ENCODE measurements around the gene KIF21B. TPM values are rescaled to one million over a fixed set of nuclear protein-coding genes. Genes with fewer than 3 reads are reported as not detected.
"Not testable (repeated sequence)": the region's sequence is repeated elsewhere in the genome, so short reads cannot be mapped to it uniquely, and the experiment has no call there.

Gene KIF21B
- total RNA-seq, 4 donors from 2014 or later = 1.2 to 1.9 (median 1.6) TPM

GRCh38 chr1:200966934-200967333 lies 56.6 kb downstream of the KIF21B start:
- H3K9me3 ChIP-seq = no peaks in the 10 kb centered on the region
- 100% methylated on average over 1 to 2 of the region's 2 CpGs for WGBS, 2 donors (ENCODE audit: low coverage in 1 of 2)
- no peak for ATAC-seq
- H3K36me3 ChIP-seq = no peaks in the 10 kb centered on the region
- no peak overlapping the region for H3K4me3 ChIP-seq
- peaks cover 0 to 4% (median 2%) of the 10 kb centered on the region in 3 donors for H3K4me1 ChIP-seq
- peaks cover 2% of the 10 kb centered on the region for H3K27me3 ChIP-seq
- TF ChIP-seq EP300 (IDR thresholded peaks at IDR 0.05) (no peak), POLR2AphosphoS5 (IDR thresholded peaks at IDR 0.05) (no peak), CTCF (IDR thresholded peaks at IDR 0.05) (no peak), POLR2A (IDR thresholded peaks at IDR 0.05) (no peak)
- H3K27ac ChIP-seq = no peak overlapping the region

- TF ChIP-seq POLR2A (IDR thresholded peaks at IDR 0.05) = no peak
- no peak for TF ChIP-seq POLR2AphosphoS5 (IDR thresholded peaks at IDR 0.05)
- no peak for TF ChIP-seq CTCF (IDR thresholded peaks at IDR 0.05)
- no peak for TF ChIP-seq EP300 (IDR thresholded peaks at IDR 0.05)
- 33 to 65% methylated on average over 1 to 2 of the region's 6 CpGs for whole genome bisulfite sequencing, 2 donors (ENCODE audit: low coverage in 1 of 2)
- ATAC-seq = no peak
- Histone ChIP-seq H3K27ac (no peak overlapping the region), H3K4me3 (no peak overlapping the region), H3K4me1 (no peaks in the 10 kb centered on the region), H3K36me3 (no peaks in the 10 kb centered on the region), H3K9me3 (no peaks in the 10 kb centered on the region), H3K27me3 (peaks cover 4% of the 10 kb centered on the region)
These were observed 58.3 kb downstream of the KIF21B start for GRCh38 chr1:200965111-200965805.

GRCh38 chr1:200963888-200964287 lies 59.6 kb downstream of the KIF21B start:
- H3K27me3 ChIP-seq, ATAC-seq, H3K9me3 ChIP-seq, H3K4me3 ChIP-seq, H3K4me1 ChIP-seq, H3K27ac ChIP-seq, H3K36me3 ChIP-seq: not testable (repeated sequence)
- WGBS, 2 donors (ENCODE audit: low coverage in 1 of 2) = 96 to 100% methylated on average over 4 to 11 of the region's 11 CpGs

- H3K36me3 ChIP-seq = no peaks in the 10 kb centered on the region
- H3K4me1 ChIP-seq = no peaks in the 10 kb centered on the region
- no peak overlapping the region for H3K4me3 ChIP-seq
- WGBS, 2 donors (ENCODE audit: low coverage in 1 of 2) = 92 to 100% methylated on average over 2 of the region's 2 CpGs
- no peak overlapping the region for H3K27ac ChIP-seq
- TF ChIP-seq POLR2A (IDR thresholded peaks at IDR 0.05) = no peak
- no peak for ATAC-seq
- peaks cover 4% of the 10 kb centered on the region for H3K27me3 ChIP-seq
- H3K9me3 ChIP-seq = no peaks in the 10 kb centered on the region
These were observed 60.4 kb downstream of the KIF21B start for GRCh38 chr1:200963076-200963475.

- no peak for TF ChIP-seq POLR2A (IDR thresholded peaks at IDR 0.05)
- TF ChIP-seq POLR2AphosphoS5 (IDR thresholded peaks at IDR 0.05) = no peak
- TF ChIP-seq CTCF (IDR thresholded peaks at IDR 0.05) = no peak
- no peak for TF ChIP-seq EP300 (IDR thresholded peaks at IDR 0.05)
- Histone ChIP-seq H3K4me1 (no peaks in the 10 kb centered on the region), H3K27me3 (peaks cover 4% of the 10 kb centered on the region), H3K4me3 (no peak overlapping the region), H3K36me3 (no peaks in the 10 kb centered on the region), H3K27ac (no peak overlapping the region), H3K9me3 (no peaks in the 10 kb centered on the region)
- ATAC-seq = no peak
- 81 to 90% methylated on average over 3 of the region's 4 CpGs for WGBS, 2 donors (ENCODE audit: low coverage in 1 of 2)
These were observed 60.9 kb downstream of the KIF21B start for GRCh38 chr1:200962631-200963030.

GRCh38 chr1:200962151-200962550 lies 61.4 kb downstream of the KIF21B start:
- not testable (repeated sequence) for H3K27ac ChIP-seq, H3K4me1 ChIP-seq, ATAC-seq, H3K36me3 ChIP-seq, H3K9me3 ChIP-seq, H3K27me3 ChIP-seq, H3K4me3 ChIP-seq
- 98 to 100% methylated on average over 3 to 8 of the region's 11 CpGs for WGBS, 2 donors (ENCODE audit: low coverage in 1 of 2)
